Neural progenitor cell (in vitro differentiated cells): ENCODE results near the gene MRGPRE.

Experiments used
- CTCF ChIP-seq: fragments of 200-600 bp; sonication (generic); IDR thresholded peaks from 2 replicates; pipeline ENCODE4 v1.5.1; 2017; ENCODE audit warnings: antibody characterized with exemption, mild to moderate bottlenecking
- EZH2 ChIP-seq: fragments of 200-600 bp; sonication (generic); IDR thresholded peaks from 2 replicates; pipeline ENCODE4 v1.6.1; 2017; ENCODE audit warnings: antibody characterized with exemption, mild to moderate bottlenecking, moderate library complexity
- EZH2phosphoT487 ChIP-seq: fragments of 200-600 bp; sonication (generic); IDR thresholded peaks from 2 replicates; pipeline ENCODE4 v1.6.1; 2017; ENCODE audit warnings: antibody characterized with exemption

GRCh38 chr11:3227568-3228444 is 4.4 kb downstream of the MRGPRE start:
- TF ChIP-seq CTCF = no peak
- TF ChIP-seq EZH2 = no peak
- no peak for TF ChIP-seq EZH2phosphoT487
